HG02759 (cell line): ENCODE data around the gene FAM72D.
A peak's percentile ranks its signal among the peaks of the same experiment; 100 is the strongest.
"Not testable (repeated sequence)": the region's sequence is repeated elsewhere in the genome, so short reads cannot be mapped to it uniquely, and the experiment has no call there.

Source experiments
- ATAC-seq: cut with Tn5 transposase; IDR thresholded peaks from one replicate; pipeline ENCODE4 v1.9.1; 2021; ENCODE audit warnings: mild to moderate bottlenecking, moderate library complexity; ENCODE audit not compliant: unreplicated experiment

FAM72D gene

GRCh38 chr1:145144264-145144913 is 48.6 kb downstream of the FAM72D start:
- not testable (repeated sequence) for ATAC-seq

DNA sequence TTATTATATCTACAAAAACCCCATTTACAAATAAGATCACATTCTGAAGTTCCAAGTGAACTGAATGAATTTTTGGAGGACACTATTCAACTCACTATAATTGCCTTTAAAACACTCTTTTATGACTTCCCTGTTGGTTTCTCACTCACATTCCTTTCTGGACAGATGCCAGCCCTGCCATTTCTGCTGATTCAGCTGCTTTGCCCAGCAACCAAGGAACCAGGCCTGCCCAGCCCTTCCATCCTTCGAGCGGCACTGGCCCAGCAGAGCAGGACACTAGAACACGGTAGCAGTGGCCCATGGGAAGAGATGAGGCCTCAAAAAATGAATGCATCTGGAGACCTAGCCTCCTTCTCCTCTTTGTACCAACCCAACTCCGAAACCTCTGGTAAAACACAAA is 50.5 kb downstream of the FAM72D start:
- not testable (repeated sequence) for ATAC-seq

DNA sequence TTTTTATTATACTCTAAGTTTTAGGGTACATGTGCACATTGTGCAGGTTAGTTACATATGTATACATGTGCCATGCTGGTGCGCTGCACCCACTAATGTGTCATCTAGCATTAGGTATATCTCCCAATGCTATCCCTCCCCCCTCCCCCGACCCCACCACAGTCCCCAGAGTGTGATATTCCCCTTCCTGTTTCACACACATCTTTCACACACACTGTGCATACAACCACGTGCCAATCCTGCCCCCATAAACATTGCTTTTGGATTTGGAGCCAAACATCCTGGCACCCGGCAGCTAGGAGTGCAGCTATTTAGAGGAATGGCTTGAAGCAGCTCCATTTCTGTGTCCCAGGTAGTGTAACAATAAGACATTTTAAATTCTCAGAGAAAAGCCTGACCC is 51.4 kb downstream of the FAM72D start:
- ATAC-seq = not testable (repeated sequence)

- not testable (repeated sequence) for ATAC-seq
Observed at GRCh38 chr1:145155421-145155820, 59.6 kb downstream of the FAM72D start.

DNA sequence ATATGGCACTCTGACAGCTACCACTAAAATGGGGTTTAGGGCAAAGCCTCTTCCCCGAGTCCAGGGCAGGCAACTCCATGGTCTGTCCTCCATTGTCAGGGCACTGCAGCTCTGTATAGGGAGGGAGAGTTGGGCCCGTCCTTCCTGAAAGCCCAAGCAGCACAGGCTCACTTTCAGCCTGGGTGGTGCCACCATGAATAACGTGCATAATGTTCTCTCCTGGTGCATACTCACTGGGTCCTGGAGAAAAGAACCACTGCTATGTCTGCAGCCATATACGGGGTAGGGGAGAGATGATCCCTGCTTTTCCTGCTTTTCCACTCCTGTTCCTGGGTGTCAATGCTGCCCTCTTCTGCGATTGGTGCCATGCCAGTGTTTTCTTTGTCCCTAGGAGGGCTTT is 60.1 kb downstream of the FAM72D start:
- not testable (repeated sequence) for ATAC-seq

- ATAC-seq = not testable (repeated sequence)
Observed at GRCh38 chr1:145156891-145157610, 61.3 kb downstream of the FAM72D start.

GRCh38 chr1:145157715-145158114 is 61.9 kb downstream of the FAM72D start:
- ATAC-seq = not testable (repeated sequence)

DNA sequence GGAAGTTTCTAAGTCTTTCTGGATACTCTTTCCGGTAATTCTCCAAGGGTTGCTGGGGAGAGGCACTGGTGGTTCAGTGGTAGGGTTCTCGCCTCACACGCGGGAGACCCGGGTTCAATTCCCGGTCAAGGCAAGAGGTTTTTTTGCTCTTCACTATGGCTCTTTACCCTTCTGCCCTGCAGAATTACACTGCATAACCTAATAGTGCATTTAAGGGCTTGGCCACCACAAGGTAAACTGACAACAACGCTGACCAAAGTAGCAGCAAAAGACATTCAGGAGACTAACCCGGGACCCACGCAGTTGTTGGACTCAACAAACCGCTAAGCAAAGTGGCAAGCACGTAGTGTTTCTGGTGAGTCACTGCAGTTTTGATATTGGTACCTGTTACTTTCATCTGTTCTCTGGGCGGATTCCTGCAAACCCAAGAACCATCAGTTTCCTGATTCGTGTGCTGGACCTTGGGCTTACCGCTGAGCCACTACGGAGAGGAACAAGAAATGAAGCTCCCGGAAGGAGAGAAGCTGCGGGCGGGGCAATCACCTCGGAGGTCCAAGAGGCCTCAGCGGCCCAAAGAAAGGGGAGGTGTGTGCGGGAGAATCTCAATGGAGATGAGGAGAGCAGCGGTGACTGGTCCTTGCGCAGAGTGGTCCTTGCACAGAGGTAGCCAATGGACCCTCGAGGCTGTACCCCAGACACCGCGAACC is 65.4 kb downstream of the FAM72D start:
- peak; percentile 72 for ATAC-seq
